Mucosa of rectum (tissue), 2 donors: ENCODE data around the gene IL17A.

Experiments used
- H3K27ac ChIP-seq, 2 donors: one replicate each; pipeline ENCODE4 v1.7.0; 2013; ENCODE audit warnings: inconsistent platforms in 2 of 2, low read depth in 2 of 2, low read length in 2 of 2
- H3K27me3 ChIP-seq, 2 donors: one replicate each; pipeline ENCODE4 v1.7.0; 2013; ENCODE audit warnings: low read length in 2 of 2; ENCODE audit not compliant: control insufficient read depth in 2 of 2, insufficient read depth in 2 of 2
- H3K36me3 ChIP-seq, 2 donors: one replicate each; pipeline ENCODE4 v1.7.0; 2013; ENCODE audit warnings: low read length in 2 of 2; ENCODE audit not compliant: control insufficient read depth in 2 of 2, insufficient read depth in 2 of 2
- H3K4me1 ChIP-seq, 2 donors: one replicate each; pipeline ENCODE4 v1.7.0; 2013; ENCODE audit warnings: low read length in 2 of 2, mild to moderate bottlenecking in 1 of 2; ENCODE audit not compliant: control insufficient read depth in 2 of 2, insufficient read depth in 2 of 2
- H3K4me3 ChIP-seq, 2 donors: one replicate each; pipeline ENCODE4 v1.7.0; 2013; ENCODE audit warnings: low read length in 2 of 2
- H3K9ac ChIP-seq, 2 donors: one replicate each; pipeline ENCODE4 v1.7.0; 2013; ENCODE audit warnings: low read length in 2 of 2, low read depth in 1 of 2, mild to moderate bottlenecking in 1 of 2
- H3K9me3 ChIP-seq, 2 donors: one replicate each; pipeline ENCODE4 v1.7.0; 2013; ENCODE audit warnings: low read length in 2 of 2; ENCODE audit not compliant: control insufficient read depth in 2 of 2
- donor health status: healthy.
- donor health status: Normal muscosa, but diverticular disease.

IL17A gene

GRCh38 chr6:52213127-52213526, 27.0 kb downstream of the IL17A start:
- no peaks in the 10 kb centered on the region for H3K27me3 ChIP-seq
- H3K9me3 ChIP-seq: no peaks in the 10 kb centered on the region
- no peak overlapping the region for H3K4me3 ChIP-seq
- H3K9ac ChIP-seq: no peak overlapping the region
- no peak overlapping the region for H3K27ac ChIP-seq
- H3K36me3 ChIP-seq: no peaks in the 10 kb centered on the region
- H3K4me1 ChIP-seq: no peaks in the 10 kb centered on the region

DNA sequence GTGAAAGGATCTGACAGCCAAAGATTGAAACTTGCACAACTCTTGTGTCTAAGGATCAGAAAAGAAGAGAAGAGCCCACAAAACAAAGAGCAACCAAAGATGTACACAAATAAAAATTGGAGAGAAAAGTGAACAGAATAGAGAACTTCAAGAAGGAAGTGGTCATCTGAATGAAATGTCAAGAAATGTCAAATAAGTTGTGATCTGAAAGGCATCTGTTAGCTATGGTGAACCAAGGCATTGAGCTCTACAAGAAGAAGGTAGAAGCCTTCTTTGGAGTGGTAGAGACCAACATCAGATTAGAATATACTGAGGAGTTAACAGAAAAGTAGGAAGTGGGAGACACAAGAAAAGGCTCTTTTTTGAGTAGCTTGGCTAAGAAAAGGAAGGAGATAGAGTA, 29.6 kb downstream of the IL17A start:
- no peaks in the 10 kb centered on the region for H3K4me1 ChIP-seq
- H3K9me3 ChIP-seq: no peaks in the 10 kb centered on the region
- H3K36me3 ChIP-seq: no peaks in the 10 kb centered on the region
- no peak overlapping the region for H3K27ac ChIP-seq
- no peak overlapping the region for H3K9ac ChIP-seq
- H3K4me3 ChIP-seq: no peak overlapping the region
- H3K27me3 ChIP-seq: no peaks in the 10 kb centered on the region

GRCh38 chr6:52216932-52217575, 30.9 kb downstream of the IL17A start:
- Histone ChIP-seq H3K9ac (no peak overlapping the region), H3K36me3 (no peaks in the 10 kb centered on the region), H3K4me1 (no peaks in the 10 kb centered on the region), H3K27ac (no peak overlapping the region), H3K4me3 (no peak overlapping the region), H3K27me3 (no peaks in the 10 kb centered on the region), H3K9me3 (no peaks in the 10 kb centered on the region)

GRCh38 chr6:52217761-52218160, 31.6 kb downstream of the IL17A start:
- Histone ChIP-seq H3K4me1 (no peaks in the 10 kb centered on the region), H3K9me3 (no peaks in the 10 kb centered on the region), H3K9ac (no peak overlapping the region), H3K27ac (no peak overlapping the region), H3K36me3 (no peaks in the 10 kb centered on the region), H3K27me3 (no peaks in the 10 kb centered on the region), H3K4me3 (no peak overlapping the region)

DNA sequence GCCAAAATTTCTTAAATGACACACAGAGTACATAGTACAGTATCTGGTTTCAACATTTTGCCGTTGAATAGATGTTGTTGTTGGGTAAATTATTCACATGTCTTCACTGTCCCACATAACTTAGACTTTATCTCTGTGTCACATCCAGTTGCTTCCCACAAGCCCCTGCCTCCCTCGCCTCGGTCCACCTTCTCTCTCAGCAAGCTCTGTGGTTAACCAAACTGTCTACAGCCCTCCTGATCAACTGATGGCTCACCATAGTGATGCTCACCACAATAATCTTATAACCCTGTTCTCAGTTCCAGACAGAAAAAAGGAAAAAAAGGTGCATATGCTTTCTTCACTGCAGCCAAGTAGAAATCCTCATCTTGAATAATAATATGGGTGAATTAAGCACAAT, 35.1 kb downstream of the IL17A start:
- H3K9ac ChIP-seq: no peak overlapping the region
- H3K4me3 ChIP-seq: no peak overlapping the region
- H3K4me1 ChIP-seq: no peaks in the 10 kb centered on the region
- no peaks in the 10 kb centered on the region for H3K27me3 ChIP-seq
- H3K36me3 ChIP-seq: no peaks in the 10 kb centered on the region
- no peak overlapping the region for H3K27ac ChIP-seq
- no peaks in the 10 kb centered on the region for H3K9me3 ChIP-seq

DNA sequence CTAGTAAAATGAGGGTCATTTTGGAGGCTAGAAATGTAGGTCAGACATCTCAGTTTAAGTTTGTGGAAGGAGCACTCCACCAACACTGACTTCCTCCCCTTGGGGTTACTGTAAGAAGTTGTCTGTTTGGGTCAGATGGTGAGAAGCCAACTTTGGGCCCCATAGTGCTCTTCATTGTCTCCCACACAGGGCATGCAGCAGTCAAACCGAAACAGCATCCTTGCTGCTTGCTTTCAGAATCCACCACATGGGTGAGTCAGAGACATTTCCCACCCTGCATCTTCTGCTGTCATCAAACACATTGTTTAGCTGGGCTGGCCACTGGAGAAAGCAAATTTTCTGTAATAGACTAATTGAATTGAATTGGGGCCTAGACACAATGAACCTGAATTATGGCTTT, 41.3 kb downstream of the IL17A start:
- Histone ChIP-seq H3K4me3 (no peak overlapping the region), H3K4me1 (no peaks in the 10 kb centered on the region), H3K27ac (no peak overlapping the region), H3K9ac (no peak overlapping the region), H3K27me3 (no peaks in the 10 kb centered on the region), H3K36me3 (no peaks in the 10 kb centered on the region), H3K9me3 (no peaks in the 10 kb centered on the region)

DNA sequence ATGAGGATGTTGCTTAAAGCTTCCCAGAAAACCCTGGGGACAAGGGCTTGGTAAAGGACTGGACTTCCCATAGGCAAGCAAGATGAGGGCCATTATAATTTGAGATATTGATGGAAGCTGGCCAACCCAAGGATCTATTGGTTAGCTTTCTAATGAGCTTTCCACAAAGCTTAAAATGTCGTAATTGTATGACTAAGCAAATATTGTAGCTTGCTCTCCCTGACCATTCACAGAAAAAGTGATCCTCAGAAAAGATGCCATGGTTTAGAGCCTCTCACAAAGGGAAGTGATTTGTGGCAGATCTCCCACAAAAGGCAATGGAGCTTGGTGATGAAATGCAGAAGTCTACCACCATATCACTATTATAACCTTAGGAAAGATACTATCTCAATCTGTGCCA, 44.5 kb downstream of the IL17A start:
- peaks cover 0 to 2% of the 10 kb centered on the region in 2 donors for H3K27me3 ChIP-seq
- no peak overlapping the region for H3K4me3 ChIP-seq
- no peak overlapping the region for H3K9ac ChIP-seq
- no peaks in the 10 kb centered on the region for H3K36me3 ChIP-seq
- no peaks in the 10 kb centered on the region for H3K9me3 ChIP-seq
- H3K4me1 ChIP-seq: no peaks in the 10 kb centered on the region
- no peak overlapping the region for H3K27ac ChIP-seq

DNA sequence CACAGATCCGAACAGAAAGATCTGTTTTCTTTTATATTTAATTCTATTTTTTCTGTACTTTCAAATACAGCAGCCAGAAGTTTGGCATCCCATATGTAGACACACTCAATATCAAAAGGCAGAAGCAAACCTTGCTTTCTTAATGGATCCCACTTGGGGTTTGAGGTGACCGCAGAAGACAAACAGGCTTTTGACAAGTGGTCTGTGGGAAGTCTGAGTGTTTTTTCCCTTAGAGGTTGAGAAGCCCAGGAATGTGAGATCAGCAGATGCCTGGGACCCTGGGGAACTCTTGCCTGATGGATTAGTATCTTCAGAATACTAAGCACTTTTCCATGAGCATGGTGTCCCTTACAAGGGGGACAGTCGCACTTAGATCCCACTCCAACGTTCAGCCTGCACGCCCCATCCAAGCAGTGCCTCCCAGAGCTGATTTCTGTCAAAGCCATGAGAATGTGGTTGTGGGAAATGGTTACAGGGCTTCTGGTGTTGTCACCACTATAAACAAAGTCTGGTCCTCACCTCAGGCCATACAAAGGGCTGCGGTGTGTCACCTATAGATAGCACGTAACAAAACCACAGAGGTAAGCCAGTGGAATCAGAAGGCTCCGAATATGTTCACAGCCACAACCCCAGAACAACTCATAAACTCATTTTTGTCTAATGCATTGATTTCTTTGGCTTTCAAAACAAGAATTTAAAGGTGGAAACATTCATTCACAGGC, 45.4 kb downstream of the IL17A start:
- no peaks in the 10 kb centered on the region for H3K9me3 ChIP-seq
- no peak overlapping the region for H3K9ac ChIP-seq
- H3K4me1 ChIP-seq: no peaks in the 10 kb centered on the region
- peaks cover 0 to 2% of the 10 kb centered on the region in 2 donors for H3K27me3 ChIP-seq
- no peaks in the 10 kb centered on the region for H3K36me3 ChIP-seq
- H3K27ac ChIP-seq: no peak overlapping the region
- H3K4me3 ChIP-seq: no peak overlapping the region

DNA sequence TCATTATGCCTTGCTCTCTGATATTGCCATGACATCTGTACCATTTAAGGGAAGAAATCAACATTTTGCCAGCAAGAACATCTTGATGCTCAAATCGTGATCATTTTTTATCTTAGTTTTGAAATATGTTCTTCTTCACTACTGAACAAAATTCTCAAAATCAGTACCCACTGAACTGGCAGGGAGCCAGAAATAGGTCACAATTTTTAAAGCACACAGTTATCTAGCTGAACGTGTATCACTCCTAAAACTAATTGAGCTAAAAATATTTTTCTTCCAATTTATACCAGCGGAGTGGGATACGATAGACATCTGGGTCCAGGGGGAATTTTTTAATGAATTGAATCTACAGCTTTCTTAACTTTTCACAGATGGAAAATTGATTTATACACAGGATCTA, 46.8 kb downstream of the IL17A start:
- no peak overlapping the region for H3K4me3 ChIP-seq
- H3K27ac ChIP-seq: no peak overlapping the region
- H3K9ac ChIP-seq: no peak overlapping the region
- H3K36me3 ChIP-seq: no peaks in the 10 kb centered on the region
- H3K4me1 ChIP-seq: no peaks in the 10 kb centered on the region
- H3K9me3 ChIP-seq: no peaks in the 10 kb centered on the region
- peaks cover 0 to 6% of the 10 kb centered on the region in 2 donors for H3K27me3 ChIP-seq

- H3K9me3 ChIP-seq: no peaks in the 10 kb centered on the region
- H3K36me3 ChIP-seq: no peaks in the 10 kb centered on the region
- H3K4me1 ChIP-seq: no peaks in the 10 kb centered on the region
- H3K27ac ChIP-seq: no peak overlapping the region
- H3K27me3 ChIP-seq: peaks cover 0 to 6% of the 10 kb centered on the region in 2 donors
- peak overlapping the region in 1 of 2 donors; percentile 46 for H3K4me3 ChIP-seq
- H3K9ac ChIP-seq: no peak overlapping the region
These were observed 48.0 kb downstream of the IL17A start for GRCh38 chr6:52233975-52234823.
